Uterus (tissue), 2 donors: ENCODE data around the gene KLHL17.

Experiments used
- POLR2A ChIP-seq, 2 donors: fragments of 450-650 bp; IDR thresholded peaks; one replicate each; pipeline ENCODE4 v1.6.1; 2016; ENCODE audit warnings: antibody characterized with exemption in 2 of 2, mild to moderate bottlenecking in 1 of 2, moderate library complexity in 1 of 2
- TF ChIP-seq, protein P1 (sequence below), 4 experiments: fragments of 200-600 bp in 2 of 4; fragments of 450-650 bp in 2 of 4; sonication (generic) in 2 of 4; IDR thresholded peaks; one replicate each; pipeline ENCODE4 v1.5.1; 2016 to 2019; ENCODE audit warnings: antibody characterized with exemption in 4 of 4, mild to moderate bottlenecking in 2 of 4, moderate library complexity in 1 of 4

DNA sequence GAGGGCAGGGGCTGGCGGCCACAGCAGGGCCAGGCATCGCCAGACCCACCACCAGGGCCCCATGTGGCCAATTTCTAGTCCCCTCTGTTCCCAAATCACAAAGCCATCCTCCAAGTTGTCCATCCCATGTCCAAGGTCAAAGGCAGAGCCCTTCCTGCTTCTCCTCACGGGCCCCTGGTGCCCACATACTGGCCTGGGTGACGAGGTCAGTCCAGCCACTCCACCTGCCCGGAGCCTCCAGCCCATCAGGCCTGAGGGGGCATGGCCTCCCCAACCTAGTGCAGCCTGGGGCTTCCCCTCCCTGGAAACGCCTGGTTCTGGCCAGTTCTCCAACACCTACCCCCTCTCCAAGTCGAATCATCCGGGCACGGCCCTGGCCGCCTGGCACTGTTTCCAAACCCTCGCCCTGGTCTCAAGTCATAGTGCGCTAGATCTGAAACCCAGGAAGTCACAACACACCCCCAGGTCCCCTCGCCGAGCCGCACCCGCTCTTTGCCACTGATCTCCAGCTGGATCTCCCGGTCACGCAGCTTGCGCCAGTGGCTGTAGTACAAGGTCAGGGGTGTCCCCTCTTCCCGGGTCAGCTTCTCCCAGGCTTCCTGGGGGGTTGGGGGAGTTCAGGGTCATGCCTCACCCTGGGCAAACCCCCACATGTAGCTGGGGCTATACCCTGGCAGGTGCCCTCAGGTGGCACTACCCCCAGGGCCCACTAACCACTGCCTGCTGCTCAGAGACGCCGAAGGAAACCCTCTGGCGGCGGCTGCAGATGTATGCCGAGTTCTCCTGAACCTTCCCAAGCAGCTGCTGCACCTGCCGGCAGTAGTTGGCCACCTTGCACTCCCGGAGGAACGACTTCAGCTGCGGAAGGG, 14.5 kb upstream of the KLHL17 start:
- TF ChIP-seq, protein P1, sequence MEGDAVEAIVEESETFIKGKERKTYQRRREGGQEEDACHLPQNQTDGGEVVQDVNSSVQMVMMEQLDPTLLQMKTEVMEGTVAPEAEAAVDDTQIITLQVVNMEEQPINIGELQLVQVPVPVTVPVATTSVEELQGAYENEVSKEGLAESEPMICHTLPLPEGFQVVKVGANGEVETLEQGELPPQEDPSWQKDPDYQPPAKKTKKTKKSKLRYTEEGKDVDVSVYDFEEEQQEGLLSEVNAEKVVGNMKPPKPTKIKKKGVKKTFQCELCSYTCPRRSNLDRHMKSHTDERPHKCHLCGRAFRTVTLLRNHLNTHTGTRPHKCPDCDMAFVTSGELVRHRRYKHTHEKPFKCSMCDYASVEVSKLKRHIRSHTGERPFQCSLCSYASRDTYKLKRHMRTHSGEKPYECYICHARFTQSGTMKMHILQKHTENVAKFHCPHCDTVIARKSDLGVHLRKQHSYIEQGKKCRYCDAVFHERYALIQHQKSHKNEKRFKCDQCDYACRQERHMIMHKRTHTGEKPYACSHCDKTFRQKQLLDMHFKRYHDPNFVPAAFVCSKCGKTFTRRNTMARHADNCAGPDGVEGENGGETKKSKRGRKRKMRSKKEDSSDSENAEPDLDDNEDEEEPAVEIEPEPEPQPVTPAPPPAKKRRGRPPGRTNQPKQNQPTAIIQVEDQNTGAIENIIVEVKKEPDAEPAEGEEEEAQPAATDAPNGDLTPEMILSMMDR (IDR thresholded peaks at IDR 0.05) = no peak
- TF ChIP-seq POLR2A (IDR thresholded peaks at IDR 0.05) = no peak
